RWPE1 (cell line): Measurements from ENCODE around the gene PITX1.

Experiments used
- CTCF ChIA-PET: fragments of 350-600 bp; sonication (Branson Sonifier 250); formaldehyde crosslinking; extraction: SDS; loops from one replicate; lab custom pipeline; 2021; lab: Yijun Ruan, JAX
- POLR2A ChIA-PET: fragments of 400-600 bp; formaldehyde crosslinking; extraction: SDS; loops from one replicate; lab custom pipeline; 2020; ENCODE audit warnings: antibody characterized with exemption; ENCODE audit not compliant: low non-redundant PET; lab: Yijun Ruan, JAX
- DNase-seq: peaks from one replicate; pipeline ENCODE4 v3.0.0; 2012; ENCODE audit warnings: low spot score
- H3K27ac ChIP-seq: fragments of 450-650 bp; 2 replicates; pipeline ENCODE4 v1.5.1; 2017
- CTCF ChIP-seq: fragments of 450-650 bp; conservative IDR thresholded peaks from 2 replicates; pipeline ENCODE4 v1.5.1; 2017; ENCODE audit warnings: low read depth, mild to moderate bottlenecking

The PITX1 gene

GRCh38 chr5:135069016-135069770 is 35.2 kb upstream of the PITX1 start:
- DNase-seq: no peak
- POLR2A ChIA-PET: no interaction called here
- no peak for TF ChIP-seq CTCF
- CTCF ChIA-PET: interaction anchor here (0.6 kb wide), 2 partner anchors 152 to 174 kb away, joined by 3 read pairs; no protein-coding TSS in a partner anchor
- H3K27ac ChIP-seq: no peak overlapping the region

GRCh38 chr5:135067587-135067986 is 33.6 kb upstream of the PITX1 start:
- DNase-seq: no peak
- no peak overlapping the region for H3K27ac ChIP-seq
- TF ChIP-seq CTCF: no peak
- POLR2A ChIA-PET: no interaction called here
- CTCF ChIA-PET: interaction anchor here (0.7 kb wide), 1 partner anchor 15 kb away, joined by 3 read pairs; no protein-coding TSS in a partner anchor

GRCh38 chr5:135066781-135067180 is 32.8 kb upstream of the PITX1 start:
- no peak for TF ChIP-seq CTCF
- ChIA-PET CTCF (no interaction called here), POLR2A (no interaction called here)
- no peak overlapping the region for H3K27ac ChIP-seq
- DNase-seq: no peak

GRCh38 chr5:135065306-135066265 is 31.6 kb upstream of the PITX1 start:
- H3K27ac ChIP-seq: no peak overlapping the region
- CTCF ChIA-PET: no interaction called here
- TF ChIP-seq CTCF: no peak
- POLR2A ChIA-PET: no interaction called here
- no peak for DNase-seq

GRCh38 chr5:135064235-135064570 is 30.2 kb upstream of the PITX1 start:
- POLR2A ChIA-PET: no interaction called here
- TF ChIP-seq CTCF: no peak
- CTCF ChIA-PET: interaction anchor here (0.5 kb wide), 1 partner anchor 117 kb away, joined by 5 read pairs; no protein-coding TSS in a partner anchor
- H3K27ac ChIP-seq: no peak overlapping the region
- no peak for DNase-seq

- no peak for TF ChIP-seq CTCF
- CTCF ChIA-PET: interaction anchor here (1.1 kb wide), 1 partner anchor 128 kb away, joined by 6 read pairs; no protein-coding TSS in a partner anchor
- POLR2A ChIA-PET: no interaction called here
- H3K27ac ChIP-seq: no peak overlapping the region
- DNase-seq: no peak
Measured at GRCh38 chr5:135063511-135064234, 29.6 kb upstream of the PITX1 start.
